Thyroid gland (tissue), 4 donors: ENCODE results near the gene WDR64. TPM values are rescaled to one million over a fixed set of nuclear protein-coding genes. Genes with fewer than 3 reads are reported as not detected.

Experiments used
- DNase-seq, 2 donors: peaks; one replicate each; pipeline ENCODE4 v3.0.0-alpha.2; 2019
- H3K27ac ChIP-seq, 3 donors: fragments of 200-600 bp; sonication (generic); 1 replicate in 2 of 3; 2 replicates in 1 of 3; pipeline ENCODE4 v1.5.1; 2016 to 2019; ENCODE audit warnings: mild to moderate bottlenecking in 1 of 3, moderate library complexity in 1 of 3
- H3K27me3 ChIP-seq: fragments of 200-600 bp; sonication (generic); one replicate; pipeline ENCODE4 v1.5.1; 2019
- H3K36me3 ChIP-seq, 2 donors: fragments of 200-600 bp; sonication (generic); one replicate each; pipeline ENCODE4 v1.5.1; 2016 to 2019
- H3K4me1 ChIP-seq, 2 donors: fragments of 200-600 bp; sonication (generic); one replicate each; pipeline ENCODE4 v1.5.1; 2017 to 2019
- H3K4me3 ChIP-seq, 3 donors: fragments of 200-600 bp; sonication (generic); replicated peaks in 1 of 3; 1 replicate in 2 of 3; 2 replicates in 1 of 3; pipeline ENCODE4 v1.5.1; 2016; ENCODE audit warnings: mild to moderate bottlenecking in 1 of 3
- H3K9me3 ChIP-seq: fragments of 200-600 bp; sonication (generic); one replicate; pipeline ENCODE4 v1.5.1; 2017
- CTCF ChIP-seq, 6 experiments: fragments of 200-600 bp in 3 of 6; fragments of 450-650 bp in 3 of 6; sonication (generic) in 3 of 6; IDR thresholded peaks; one replicate each; pipeline ENCODE4 v1.5.1; 2016 to 2019; ENCODE audit warnings: antibody characterized with exemption in 6 of 6, mild to moderate bottlenecking in 2 of 6, inconsistent platforms in 1 of 6, moderate library complexity in 1 of 6
- POLR2A ChIP-seq, 2 donors: fragments of 450-650 bp; IDR thresholded peaks; one replicate each; pipeline ENCODE4 v1.6.1; 2017; ENCODE audit warnings: antibody characterized with exemption in 2 of 2, mild to moderate bottlenecking in 2 of 2, moderate library complexity in 1 of 2
- WGBS, 2 donors: methylation state at CpG; one replicate each; pipeline ENCODE4 v1.1.5; 2017; 5-methylcytosine and 5-hydroxymethylcytosine counted together
- intact Hi-C: fragments of 100-400 bp; cut with DNase I; formaldehyde crosslinking; loops from one replicate; pipeline ENCODE4 v1.15.1; 2023
- total RNA-seq, 4 donors: library from RNA; depleted of rRNA; stranded (reverse); fragments of >200 nt; gene quantifications; one replicate each; pipeline ENCODE4 v1.2.3, GENCODE V29; 2016

Gene WDR64
- total RNA-seq, 4 donors from 2014 or later = not detected

DNA sequence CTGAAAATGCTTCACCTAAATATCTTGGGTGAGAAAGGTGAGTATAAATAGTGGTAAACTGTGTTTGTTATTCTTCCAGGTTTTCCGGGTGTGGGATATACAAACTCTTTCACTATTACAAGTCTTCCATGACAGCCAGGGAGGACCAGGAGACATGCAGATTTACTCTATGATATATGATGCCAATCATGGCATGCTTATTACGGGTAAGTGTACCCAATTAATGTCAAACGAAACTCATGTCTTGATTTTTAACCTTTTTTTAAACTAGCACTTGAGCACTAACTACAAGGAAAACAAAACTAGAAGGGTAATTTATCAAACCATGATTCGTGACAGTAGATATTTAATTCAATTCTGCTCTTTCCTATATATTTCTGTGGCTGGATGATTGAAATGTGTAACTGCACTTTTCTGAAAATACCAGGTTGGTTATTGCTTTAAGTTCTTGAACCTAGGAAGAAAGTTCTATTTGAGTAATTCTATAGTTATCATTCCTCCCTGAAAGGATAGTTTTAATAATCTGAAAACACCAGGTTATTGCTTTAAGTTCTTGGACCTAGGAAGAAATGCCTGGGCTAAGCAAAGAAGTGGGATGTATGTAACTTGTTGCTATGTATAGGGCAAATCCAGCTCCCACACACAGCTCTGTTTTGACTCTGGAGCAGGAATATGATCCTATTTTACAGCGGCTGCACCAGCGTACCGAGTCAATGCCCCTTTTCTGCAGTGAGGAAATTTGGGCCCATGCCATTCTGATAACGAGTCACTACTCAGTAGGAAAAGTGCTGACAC, 86.4 kb downstream of the WDR64 start:
- intact Hi-C loops = no loop called here
- H3K4me3 ChIP-seq = no peak overlapping the region
- H3K27ac ChIP-seq = no peak overlapping the region
- TF ChIP-seq CTCF (IDR thresholded peaks at IDR 0.05) (no peak), POLR2A (IDR thresholded peaks at IDR 0.05) (no peak)
- no peaks in the 10 kb centered on the region for H3K9me3 ChIP-seq
- WGBS, 2 donors = 66 to 76% methylated on average over 8 of the region's 8 CpGs
- H3K27me3 ChIP-seq = no peaks in the 10 kb centered on the region
- DNase-seq = no peak
- H3K36me3 ChIP-seq = no peaks in the 10 kb centered on the region
- H3K4me1 ChIP-seq = no peaks in the 10 kb centered on the region

DNA sequence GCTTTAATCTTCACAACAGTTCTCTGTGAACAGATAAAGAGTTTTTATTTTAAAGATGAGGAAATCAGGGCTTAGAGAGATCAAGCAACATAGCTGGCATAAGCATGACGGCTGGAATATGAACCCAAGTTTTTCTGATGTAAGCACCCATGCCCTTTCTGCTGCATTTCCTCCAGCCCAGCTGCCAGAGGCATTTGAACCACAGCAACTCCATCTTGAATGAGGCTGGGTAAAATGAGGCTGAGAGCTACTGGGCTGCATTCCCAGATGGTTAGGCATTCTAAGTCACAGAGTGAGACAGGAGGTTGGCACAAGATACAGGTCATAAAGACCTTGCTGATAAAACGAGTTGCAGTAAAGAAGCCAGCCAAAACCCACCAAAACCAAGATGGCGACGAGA, 90.0 kb downstream of the WDR64 start:
- Histone ChIP-seq H3K4me1 (no peaks in the 10 kb centered on the region), H3K9me3 (no peaks in the 10 kb centered on the region), H3K4me3 (no peak overlapping the region), H3K36me3 (no peaks in the 10 kb centered on the region), H3K27ac (no peak overlapping the region), H3K27me3 (no peaks in the 10 kb centered on the region)
- 78 to 83% methylated on average over 4 of the region's 4 CpGs for WGBS, 2 donors
- intact Hi-C loops = no loop called here
- no peak for DNase-seq
- TF ChIP-seq CTCF (IDR thresholded peaks at IDR 0.05) = no peak
- no peak for TF ChIP-seq POLR2A (IDR thresholded peaks at IDR 0.05)

GRCh38 chr1:241744591-241744990, 92.5 kb downstream of the WDR64 start:
- Histone ChIP-seq H3K9me3 (no peaks in the 10 kb centered on the region), H3K4me1 (no peaks in the 10 kb centered on the region), H3K4me3 (no peak overlapping the region), H3K27me3 (no peaks in the 10 kb centered on the region), H3K27ac (no peak overlapping the region), H3K36me3 (no peaks in the 10 kb centered on the region)
- intact Hi-C loops = no loop called here
- whole genome bisulfite sequencing, 2 donors = 88 to 93% methylated on average over 2 of the region's 2 CpGs
- no peak for DNase-seq
- TF ChIP-seq POLR2A (IDR thresholded peaks at IDR 0.05) (no peak), CTCF (IDR thresholded peaks at IDR 0.05) (no peak)

- Histone ChIP-seq H3K4me3 (no peak overlapping the region), H3K27ac (no peak overlapping the region), H3K9me3 (no peaks in the 10 kb centered on the region), H3K27me3 (no peaks in the 10 kb centered on the region), H3K4me1 (no peaks in the 10 kb centered on the region), H3K36me3 (no peaks in the 10 kb centered on the region)
- intact Hi-C loops = no loop called here
- WGBS, 2 donors = 86 to 91% methylated on average over 6 of the region's 6 CpGs
- TF ChIP-seq POLR2A (IDR thresholded peaks at IDR 0.05) = no peak
- no peak for TF ChIP-seq CTCF (IDR thresholded peaks at IDR 0.05)
- DNase-seq = no peak
Measured at GRCh38 chr1:241747992-241748391, 95.9 kb downstream of the WDR64 start.

DNA sequence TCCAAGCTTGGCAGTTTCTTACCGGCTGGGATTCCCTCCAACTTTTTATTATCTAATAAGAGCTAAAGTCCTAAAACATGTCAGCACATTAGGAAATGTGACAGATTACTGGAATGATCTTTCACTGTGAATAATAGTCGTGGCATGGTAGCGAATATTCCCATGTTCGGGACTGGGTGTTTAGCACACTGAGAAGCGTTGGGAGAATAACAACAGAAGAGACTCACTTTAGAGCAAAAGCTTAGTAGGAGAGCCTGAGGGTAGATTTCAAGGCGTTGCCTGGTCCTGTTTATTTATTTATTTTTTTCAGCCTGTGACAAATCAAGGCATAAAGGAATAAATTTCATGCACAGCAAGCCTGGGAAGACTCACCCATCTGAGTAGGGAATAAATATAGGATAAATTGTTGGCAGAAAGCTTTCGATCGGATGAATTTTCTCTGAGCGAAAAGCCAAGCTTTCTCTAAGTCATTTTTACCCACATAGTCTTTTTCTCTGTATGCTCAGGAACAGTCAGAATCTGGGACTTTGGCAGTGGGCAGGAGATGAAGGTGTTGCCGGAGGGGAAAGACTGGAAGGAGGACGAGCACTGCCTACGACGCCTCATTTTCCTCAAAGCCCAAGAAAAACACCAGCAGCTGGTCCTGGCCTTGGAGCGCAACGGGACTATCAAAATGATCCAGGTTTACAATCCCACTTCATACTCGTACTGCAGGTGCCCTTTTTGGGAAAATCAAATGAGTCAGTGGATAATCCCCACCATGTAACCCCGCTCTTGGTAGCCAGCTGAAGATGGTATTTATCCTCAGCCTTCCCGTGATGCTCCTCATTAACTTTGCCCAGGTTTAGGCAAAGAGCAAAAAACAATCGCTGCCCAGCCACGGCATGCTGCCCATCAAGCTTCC, 97.2 kb downstream of the WDR64 start:
- intact Hi-C loops = no loop called here

More for the DNA sequence above, 97.2 kb downstream of the WDR64 start:
- H3K4me3 ChIP-seq = no peak overlapping the region
- H3K27ac ChIP-seq = no peak overlapping the region
- no peaks in the 10 kb centered on the region for H3K9me3 ChIP-seq
- WGBS, 2 donors = 74 to 79% methylated on average over 20 of the region's 20 CpGs
- H3K36me3 ChIP-seq = no peaks in the 10 kb centered on the region
- H3K27me3 ChIP-seq = no peaks in the 10 kb centered on the region
- TF ChIP-seq POLR2A (IDR thresholded peaks at IDR 0.05) (no peak), CTCF (IDR thresholded peaks at IDR 0.05) (no peak)
- DNase-seq = no peak
- no peaks in the 10 kb centered on the region for H3K4me1 ChIP-seq
